Measurements from ENCODE around the gene KLF15. TPM values are rescaled to one million over a fixed set of nuclear protein-coding genes. Genes with fewer than 3 reads are reported as not detected.

Gene KLF15
- total RNA-seq, 4 donors from 2014 or later: 20.6 to 49.2 (median 27.5) TPM

GRCh38 chr3:126344380-126345041 is 12.7 kb downstream of the KLF15 start:
- Histone ChIP-seq H3K36me3 (no peaks in the 10 kb centered on the region), H3K27ac (no peak overlapping the region), H3K9me3 (no peaks in the 10 kb centered on the region), H3K4me1 (no peaks in the 10 kb centered on the region), H3K27me3 (no peaks in the 10 kb centered on the region), H3K4me3 (replicated peaks in 1 of 3) (no peak overlapping the region)
- whole genome bisulfite sequencing, 2 donors: 88 to 93% methylated on average over 9 of the region's 9 CpGs
- intact Hi-C loops (cut with DNase I): no loop called here
- no peak for DNase-seq
- TF ChIP-seq CTCF (IDR thresholded peaks at IDR 0.05) (no peak), POLR2A (IDR thresholded peaks at IDR 0.05) (no peak)

DNA sequence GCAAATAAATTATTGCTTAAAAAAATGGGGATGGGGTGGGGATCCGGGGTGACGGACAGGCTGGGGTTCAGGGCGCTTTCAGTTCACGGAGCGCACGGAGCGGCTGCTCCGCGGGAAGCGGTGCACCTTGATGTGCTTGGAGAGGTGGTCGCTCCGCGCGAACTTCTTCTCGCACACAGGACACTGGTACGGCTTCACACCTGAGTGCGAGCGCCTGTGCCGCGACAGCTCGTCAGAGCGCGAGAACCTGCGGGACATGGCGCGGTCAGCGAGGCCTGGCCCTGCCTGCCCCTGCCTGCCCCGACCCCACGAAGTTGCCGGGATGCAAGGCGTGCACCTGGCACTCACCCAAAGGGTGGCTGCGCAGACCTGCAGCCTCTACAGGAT is 13.6 kb downstream of the KLF15 start:
- Histone ChIP-seq H3K4me3 (replicated peaks in 1 of 3) (no peak overlapping the region), H3K27me3 (no peaks in the 10 kb centered on the region), H3K9me3 (no peaks in the 10 kb centered on the region), H3K36me3 (no peaks in the 10 kb centered on the region), H3K27ac (no peak overlapping the region), H3K4me1 (no peaks in the 10 kb centered on the region)
- TF ChIP-seq CTCF (IDR thresholded peaks at IDR 0.05) (no peak), POLR2A (IDR thresholded peaks at IDR 0.05) (no peak)
- intact Hi-C loops (cut with DNase I): no loop called here
- DNase-seq: no peak
- 95 to 96% methylated on average over 32 of the region's 32 CpGs for WGBS, 2 donors

- TF ChIP-seq CTCF (IDR thresholded peaks at IDR 0.05) (no peak), POLR2A (IDR thresholded peaks at IDR 0.05) (no peak)
- no peak for DNase-seq
- no peaks in the 10 kb centered on the region for H3K36me3 ChIP-seq
- no peak overlapping the region for H3K27ac ChIP-seq
- WGBS, 2 donors: 82 to 83% methylated on average over 16 of the region's 20 CpGs
- intact Hi-C loops (cut with DNase I): no loop called here
- no peaks in the 10 kb centered on the region for H3K4me1 ChIP-seq
- H3K9me3 ChIP-seq: no peaks in the 10 kb centered on the region
- no peaks in the 10 kb centered on the region for H3K27me3 ChIP-seq
- H3K4me3 ChIP-seq (replicated peaks in 1 of 3): no peak overlapping the region
Observed at GRCh38 chr3:126342991-126343648, 14.1 kb downstream of the KLF15 start.

DNA sequence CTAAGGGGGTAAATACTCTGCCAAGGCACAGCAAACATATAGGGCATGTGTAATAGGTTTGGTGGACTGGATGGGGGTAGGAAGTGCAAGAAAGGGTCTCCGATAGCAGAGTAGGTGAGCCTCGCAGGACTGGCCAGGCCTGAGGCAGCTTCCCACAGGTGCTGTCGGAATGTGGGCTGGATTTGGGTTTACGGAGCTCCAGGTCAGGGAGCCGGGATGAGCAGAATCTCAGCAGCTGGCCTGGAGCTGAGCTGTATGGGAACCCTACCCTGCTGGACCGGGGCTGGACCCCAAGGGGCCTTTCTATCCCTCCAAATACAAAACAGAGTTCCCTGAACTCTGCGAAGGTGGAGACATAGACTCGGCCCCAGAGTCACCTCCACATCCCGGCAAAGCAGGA is 15.0 kb downstream of the KLF15 start:
- intact Hi-C loops (cut with DNase I): no loop called here
- TF ChIP-seq CTCF (IDR thresholded peaks at IDR 0.05): no peak
- no peak for TF ChIP-seq POLR2A (IDR thresholded peaks at IDR 0.05)
- DNase-seq: no peak
- H3K27me3 ChIP-seq: no peaks in the 10 kb centered on the region
- H3K9me3 ChIP-seq: no peaks in the 10 kb centered on the region
- WGBS, 2 donors: 90 to 91% methylated on average over 9 of the region's 9 CpGs
- no peaks in the 10 kb centered on the region for H3K36me3 ChIP-seq
- no peaks in the 10 kb centered on the region for H3K4me1 ChIP-seq
- no peak overlapping the region for H3K4me3 ChIP-seq (replicated peaks in 1 of 3)
- no peak overlapping the region for H3K27ac ChIP-seq

DNA sequence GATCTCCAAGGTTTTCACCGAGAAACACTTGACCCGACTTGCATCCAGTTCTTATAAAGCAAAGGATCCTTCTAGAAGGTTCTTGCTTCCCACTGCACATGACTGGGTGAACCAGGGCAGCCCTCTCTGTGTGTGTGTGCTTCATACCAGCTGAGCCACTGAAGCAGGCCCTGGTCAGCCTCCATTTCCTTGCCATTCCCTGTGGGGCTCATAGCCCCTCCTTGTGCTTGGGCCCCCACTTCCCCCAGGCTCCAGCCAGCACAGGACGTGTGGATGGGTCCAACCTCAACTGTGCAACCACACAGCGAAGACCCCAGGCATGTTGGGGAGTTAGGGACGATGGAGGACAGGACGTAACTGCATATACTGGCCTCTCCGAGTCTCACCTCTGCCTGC is 15.5 kb downstream of the KLF15 start:
- H3K4me3 ChIP-seq (replicated peaks in 1 of 3): no peak overlapping the region
- no peaks in the 10 kb centered on the region for H3K9me3 ChIP-seq
- no peak overlapping the region for H3K27ac ChIP-seq
- no peaks in the 10 kb centered on the region for H3K4me1 ChIP-seq
- no peaks in the 10 kb centered on the region for H3K27me3 ChIP-seq
- TF ChIP-seq POLR2A (IDR thresholded peaks at IDR 0.05) (no peak), CTCF (IDR thresholded peaks at IDR 0.05) (no peak)
- no peaks in the 10 kb centered on the region for H3K36me3 ChIP-seq
- intact Hi-C loops (cut with DNase I): no loop called here
- DNase-seq: no peak
- WGBS, 2 donors: 90 to 98% methylated on average over 7 of the region's 7 CpGs

Data from thyroid gland (tissue), 4 donors.